GM12873 (cell line): ENCODE measurements around the gene PRRC2B.
A peak's percentile ranks its signal among the peaks of the same experiment; 100 is the strongest.

Experiments used
- TF ChIP-seq, protein P1 (sequence below): IDR thresholded peaks from 2 replicates; pipeline ENCODE4 v1.5.1; 2012; ENCODE audit warnings: low read depth, mild to moderate bottlenecking, moderate library complexity, low read length, control low read depth; ENCODE audit not compliant: insufficient read depth; ENCODE audit errors: missing control alignments

The PRRC2B gene

DNA sequence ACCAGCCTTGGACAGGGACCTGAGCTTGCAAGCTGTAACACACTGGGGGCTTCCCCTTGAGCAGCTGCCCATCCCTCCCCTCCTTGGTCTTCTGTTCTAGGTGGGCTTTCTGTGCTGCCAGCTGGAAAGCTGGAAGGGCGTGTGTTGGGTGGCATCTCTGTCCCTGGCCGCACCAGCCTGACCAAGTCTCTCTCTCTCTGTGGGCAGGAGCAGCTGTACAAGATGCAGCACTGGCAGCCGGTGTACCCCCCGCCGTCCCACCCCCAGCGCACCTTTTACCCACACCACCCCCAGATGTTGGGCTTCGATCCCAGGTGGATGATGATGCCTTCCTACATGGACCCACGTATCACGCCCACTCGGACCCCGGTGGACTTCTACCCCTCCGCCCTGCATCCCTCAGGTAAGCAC lies 76.7 kb downstream of the PRRC2B start:
- TF ChIP-seq, protein P1, sequence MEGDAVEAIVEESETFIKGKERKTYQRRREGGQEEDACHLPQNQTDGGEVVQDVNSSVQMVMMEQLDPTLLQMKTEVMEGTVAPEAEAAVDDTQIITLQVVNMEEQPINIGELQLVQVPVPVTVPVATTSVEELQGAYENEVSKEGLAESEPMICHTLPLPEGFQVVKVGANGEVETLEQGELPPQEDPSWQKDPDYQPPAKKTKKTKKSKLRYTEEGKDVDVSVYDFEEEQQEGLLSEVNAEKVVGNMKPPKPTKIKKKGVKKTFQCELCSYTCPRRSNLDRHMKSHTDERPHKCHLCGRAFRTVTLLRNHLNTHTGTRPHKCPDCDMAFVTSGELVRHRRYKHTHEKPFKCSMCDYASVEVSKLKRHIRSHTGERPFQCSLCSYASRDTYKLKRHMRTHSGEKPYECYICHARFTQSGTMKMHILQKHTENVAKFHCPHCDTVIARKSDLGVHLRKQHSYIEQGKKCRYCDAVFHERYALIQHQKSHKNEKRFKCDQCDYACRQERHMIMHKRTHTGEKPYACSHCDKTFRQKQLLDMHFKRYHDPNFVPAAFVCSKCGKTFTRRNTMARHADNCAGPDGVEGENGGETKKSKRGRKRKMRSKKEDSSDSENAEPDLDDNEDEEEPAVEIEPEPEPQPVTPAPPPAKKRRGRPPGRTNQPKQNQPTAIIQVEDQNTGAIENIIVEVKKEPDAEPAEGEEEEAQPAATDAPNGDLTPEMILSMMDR, result no peak

DNA sequence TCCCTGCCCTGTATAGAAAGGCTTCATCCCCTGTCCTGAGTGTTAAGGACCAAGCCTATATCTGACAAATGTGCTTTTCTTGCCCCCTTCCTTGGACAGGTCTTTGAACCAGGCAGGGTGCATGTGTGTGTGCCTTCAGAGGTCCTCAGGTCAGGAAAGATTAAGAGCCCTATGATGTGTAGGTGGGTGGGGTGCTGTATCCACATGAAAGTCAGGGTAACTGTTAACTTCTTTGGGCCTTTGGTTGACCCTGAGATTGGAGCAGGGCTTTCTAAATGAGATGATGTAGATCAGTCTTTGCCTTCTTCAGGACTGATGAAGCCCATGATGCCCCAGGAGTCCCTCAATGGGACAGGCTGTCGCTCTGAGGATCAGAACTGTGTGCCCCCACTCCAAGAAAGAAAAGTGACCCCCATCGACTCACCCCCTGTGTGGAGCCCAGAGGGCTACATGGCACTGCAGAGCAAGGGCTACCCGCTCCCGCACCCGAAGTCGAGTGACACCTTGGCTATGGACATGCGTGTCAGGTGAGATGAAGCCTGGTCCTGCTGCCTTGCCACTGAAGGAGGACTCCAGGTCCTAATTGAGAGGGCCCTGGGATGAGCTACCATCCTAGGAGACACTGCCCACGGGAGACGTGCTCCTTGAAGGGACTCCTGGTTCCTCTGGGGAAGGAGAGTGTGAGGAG lies 79.5 kb downstream of the PRRC2B start:
- TF ChIP-seq, protein P1, result no peak

DNA sequence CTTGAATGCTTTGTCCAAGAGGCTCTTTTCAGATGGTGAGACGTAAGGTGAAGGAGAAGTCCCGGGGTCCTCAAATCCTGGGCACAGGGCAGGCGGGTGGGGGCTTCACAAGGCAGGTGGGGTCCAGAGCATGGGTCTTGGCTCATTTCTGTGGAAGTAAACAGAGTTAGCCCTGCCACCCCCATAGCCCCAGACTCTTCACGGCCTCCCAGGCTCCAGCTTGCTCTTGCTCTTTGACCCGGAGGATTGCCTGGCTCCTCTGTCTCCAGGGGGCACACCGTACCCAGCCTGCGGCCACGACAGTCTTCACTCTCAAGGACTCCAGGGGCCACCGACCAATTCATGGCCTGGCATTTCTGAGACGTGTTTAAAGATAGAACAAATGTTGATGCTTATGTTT lies 80.0 kb downstream of the PRRC2B start:
- TF ChIP-seq, protein P1, result no peak

DNA sequence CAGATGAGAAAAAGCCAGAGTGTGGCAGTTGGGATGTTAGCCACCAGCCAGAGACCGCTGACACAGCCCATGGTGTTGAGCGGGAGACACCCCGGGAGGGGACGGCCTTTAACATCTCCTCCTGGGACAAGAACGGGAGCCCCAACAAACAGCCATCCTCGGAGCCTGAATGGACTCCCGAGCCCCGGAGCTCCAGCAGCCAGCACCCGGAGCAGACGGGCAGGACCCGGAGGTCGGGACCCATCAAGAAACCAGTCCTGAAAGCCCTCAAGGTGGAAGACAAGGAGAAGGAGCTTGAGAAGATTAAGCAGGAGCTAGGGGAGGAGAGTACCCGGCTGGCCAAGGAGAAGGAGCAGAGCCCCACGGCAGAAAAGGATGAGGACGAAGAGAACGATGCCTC lies 80.8 kb downstream of the PRRC2B start:
- TF ChIP-seq, protein P1, result no peak

DNA sequence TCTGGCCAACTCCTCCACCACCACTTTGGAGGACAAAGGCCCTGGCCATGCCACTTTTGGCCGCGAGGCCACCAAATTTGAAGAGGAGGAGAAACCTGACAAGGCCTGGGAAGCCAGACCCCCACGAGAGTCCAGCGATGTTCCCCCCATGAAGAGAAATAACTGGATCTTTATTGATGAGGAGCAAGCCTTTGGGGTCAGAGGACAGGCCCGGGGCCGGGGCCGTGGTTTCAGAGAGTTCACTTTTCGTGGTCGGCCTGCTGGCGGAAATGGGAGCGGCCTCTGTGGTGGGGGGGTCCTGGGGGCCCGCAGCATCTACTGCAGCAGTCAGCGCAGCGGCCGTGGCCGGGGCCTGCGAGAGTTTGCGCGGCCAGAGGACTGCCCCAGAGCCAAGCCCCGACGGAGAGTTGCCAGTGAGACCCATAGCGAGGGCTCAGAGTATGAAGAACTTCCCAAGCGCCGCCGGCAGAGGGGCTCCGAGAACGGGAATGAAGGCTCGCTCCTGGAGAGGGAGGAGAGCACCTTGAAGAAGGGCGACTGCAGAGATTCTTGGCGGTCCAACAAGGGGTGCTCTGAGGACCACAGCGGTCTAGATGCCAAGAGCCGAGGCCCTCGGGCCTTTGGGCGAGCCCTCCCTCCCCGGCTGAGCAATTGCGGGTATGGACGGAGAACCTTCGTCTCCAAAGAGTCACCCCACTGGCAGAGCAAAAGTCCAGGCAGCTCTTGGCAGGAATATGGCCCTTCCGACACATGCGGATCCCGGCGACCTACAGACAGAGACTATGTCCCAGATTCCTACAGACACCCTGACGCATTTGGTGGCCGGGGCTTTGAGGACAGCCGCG lies 81.4 kb downstream of the PRRC2B start:
- TF ChIP-seq, protein P1, result no peak

DNA sequence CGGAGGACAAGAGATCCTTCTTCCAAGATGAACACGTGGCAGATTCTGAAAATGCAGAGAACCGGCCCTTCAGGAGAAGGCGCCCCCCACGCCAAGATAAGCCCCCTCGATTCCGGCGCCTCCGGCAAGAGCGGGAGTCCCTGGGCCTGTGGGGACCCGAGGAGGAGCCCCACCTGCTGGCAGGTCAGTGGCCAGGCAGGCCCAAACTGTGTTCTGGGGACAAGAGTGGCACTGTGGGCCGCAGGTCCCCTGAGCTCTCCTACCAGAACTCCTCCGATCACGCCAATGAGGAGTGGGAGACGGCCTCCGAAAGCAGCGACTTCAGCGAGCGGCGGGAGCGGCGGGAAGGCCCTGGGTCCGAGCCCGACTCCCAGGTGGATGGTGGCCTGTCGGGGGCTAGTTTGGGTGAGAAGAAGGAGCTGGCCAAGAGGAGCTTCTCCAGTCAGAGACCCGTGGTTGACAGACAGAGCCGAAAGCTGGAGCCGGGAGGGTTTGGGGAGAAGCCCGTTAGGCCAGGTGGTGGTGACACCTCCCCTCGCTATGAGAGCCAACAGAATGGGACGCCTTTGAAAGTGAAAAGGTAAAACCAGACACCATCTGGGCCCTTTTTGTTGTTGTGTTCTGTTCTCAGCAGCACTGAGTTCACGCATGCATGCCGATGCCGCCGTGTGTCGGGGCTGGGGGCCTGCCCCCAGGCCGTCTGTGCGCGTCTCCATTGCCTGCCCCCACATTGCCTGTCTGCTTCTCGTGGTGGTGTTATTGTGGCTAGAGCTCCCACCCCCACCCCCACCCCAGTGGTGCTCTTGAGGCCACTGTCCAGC lies 82.3 kb downstream of the PRRC2B start:
- TF ChIP-seq, protein P1, result peak; percentile 45
